HepG2 (cell line): Measurements from ENCODE around the gene CTTNBP2NL. TPM values are rescaled to one million over a fixed set of nuclear protein-coding genes. Genes with fewer than 3 reads are reported as not detected.

Experiments used
- ATAC-seq: fragments of 200-7000 bp; cut with Tn5 transposase; 3 replicates; pipeline ENCODE4 v1.9.1; 2020; ENCODE audit warnings: mild to moderate bottlenecking, moderate library complexity
- BruUV-seq: library from RNA; stranded (reverse); fragments of 400-500 nt; replicated peaks from 2 replicates; lab custom pipeline; 2021; lab: Mats Ljungman, UMichigan
- CTCF ChIA-PET: fragments of 300-600 bp; formaldehyde crosslinking; extraction: SDS; loops from one replicate; lab custom pipeline; 2021; ENCODE audit warnings: low total read pairs, inconsistent platforms, low intra/inter-chr PET ratio; lab: Yijun Ruan, JAX
- POLR2A ChIA-PET: fragments of 350-600 bp; sonication (Branson Sonifier 250); formaldehyde crosslinking; loops from one replicate; lab custom pipeline; 2020; ENCODE audit warnings: antibody characterized with exemption, inconsistent platforms; lab: Yijun Ruan, JAX
- DNase-seq: peaks from one replicate; pipeline ENCODE4 v3.0.0-alpha.2; 2015; ENCODE audit warnings: low spot score
- FAIRE-seq: peaks from 3 replicates; lab custom pipeline; 2011; peaks lifted over from hg19 to GRCh38; lab: Jason Lieb, UNC
- H2AFZ ChIP-seq: one replicate; pipeline ENCODE4 v1.6.1; 2011; ENCODE audit warnings: low read length, inconsistent platforms
- H3K27ac ChIP-seq: fragments of 300-600 bp; 3 replicates; pipeline ENCODE4 v1.8.0; 2011; ENCODE audit warnings: mixed run types, mild to moderate bottlenecking, mixed read lengths, low read length, inconsistent platforms; ENCODE audit not compliant: insufficient read depth; ENCODE audit errors: extremely low read length
- H3K27me3 ChIP-seq, 2 experiments: fragments of 200-600 bp in 1 of 2; 2 replicates in 1 of 2; 3 replicates in 1 of 2; pipeline versions ENCODE4 v1.6.0 to v1.8.0; 2011; ENCODE audit warnings: low read length in 2 of 2, mild to moderate bottlenecking in 2 of 2, moderate library complexity in 2 of 2, inconsistent platforms in 1 of 2; ENCODE audit not compliant: insufficient read depth in 2 of 2, control insufficient read depth in 1 of 2
- H3K36me3 ChIP-seq, 2 experiments: fragments of 200-600 bp in 1 of 2; replicated peaks in 1 of 2; 2 replicates in 1 of 2; 3 replicates in 1 of 2; pipeline versions ENCODE4 v1.5.1 to v1.8.0; 2011; ENCODE audit warnings: low read length in 2 of 2, inconsistent platforms in 1 of 2; ENCODE audit not compliant: insufficient read depth in 2 of 2, control insufficient read depth in 1 of 2
- H3K4me1 ChIP-seq: 2 replicates; pipeline ENCODE4 v1.5.1; 2012; ENCODE audit warnings: low read length, inconsistent platforms; ENCODE audit not compliant: insufficient read depth
- H3K4me2 ChIP-seq: 2 replicates; pipeline ENCODE4 v1.6.0; 2011; ENCODE audit warnings: low read depth, low read length, inconsistent platforms
- H3K4me3 ChIP-seq, 3 experiments: fragments of 200-600 bp in 1 of 3; sonication (generic), shearing (Covaris generic) in 1 of 3; replicated peaks in 1 of 3; 2 replicates each; pipeline ENCODE4 v1.5.1; 2011 to 2016; ENCODE audit warnings: low read length in 3 of 3, inconsistent platforms in 2 of 3, low read depth in 2 of 3, mild to moderate bottlenecking in 2 of 3, control low read depth in 1 of 3, mixed read lengths in 1 of 3; ENCODE audit not compliant: insufficient read depth in 1 of 3
- H3K79me2 ChIP-seq: one replicate; pipeline ENCODE4 v1.6.1; 2011; ENCODE audit warnings: low read length, inconsistent platforms; ENCODE audit not compliant: insufficient read depth
- H3K9ac ChIP-seq: 2 replicates; pipeline ENCODE4 v1.6.0; 2011; ENCODE audit warnings: mild to moderate bottlenecking, low read depth, low read length, inconsistent platforms; ENCODE audit not compliant: insufficient read depth
- H3K9me3 ChIP-seq: 2 replicates; pipeline ENCODE4 v1.5.1; 2012; ENCODE audit warnings: mild to moderate bottlenecking, low read length
- H4K20me1 ChIP-seq: 2 replicates; pipeline ENCODE4 v1.6.0; 2011; ENCODE audit warnings: inconsistent platforms, mild to moderate bottlenecking, low read length, moderate library complexity; ENCODE audit not compliant: insufficient read depth
- ARNTL ChIP-seq: sonication (generic); formaldehyde crosslinking; IDR thresholded peaks from 2 replicates; pipeline ENCODE4 v1.4.0; 2020; ENCODE audit warnings: mild to moderate bottlenecking, missing genetic modification reagents
- ETV6 ChIP-seq: sonication (generic); formaldehyde crosslinking; conservative IDR thresholded peaks from 2 replicates; pipeline ENCODE4 v1.4.0; 2020; ENCODE audit warnings: missing genetic modification reagents
- HDAC2 ChIP-seq: sonication (generic); formaldehyde crosslinking; IDR thresholded peaks from 2 replicates; pipeline ENCODE4 v1.4.0; 2020; ENCODE audit warnings: missing genetic modification reagents
- HMGA1 ChIP-seq: sonication (generic); formaldehyde crosslinking; conservative IDR thresholded peaks from 2 replicates; pipeline ENCODE4 v1.4.0; 2020; ENCODE audit warnings: missing genetic modification reagents
- MNT ChIP-seq: fragments of 450-650 bp; IDR thresholded peaks from 2 replicates; pipeline ENCODE4 v1.6.1; 2016
- RARG ChIP-seq: sonication (generic); formaldehyde crosslinking; IDR thresholded peaks from 2 replicates; pipeline ENCODE4 v1.4.0; 2020; ENCODE audit warnings: low read depth, mild to moderate bottlenecking, missing genetic modification reagents
- SPEN ChIP-seq: sonication (generic); formaldehyde crosslinking; IDR thresholded peaks from 2 replicates; pipeline ENCODE4 v1.5.1; 2020; ENCODE audit warnings: low read depth, mild to moderate bottlenecking, missing genetic modification reagents
- SRF ChIP-seq: IDR thresholded peaks from 2 replicates; pipeline ENCODE4 v1.6.1; 2011; ENCODE audit warnings: mild to moderate bottlenecking, low read depth, low read length, moderate library complexity
- TEF ChIP-seq: sonication (generic); formaldehyde crosslinking; IDR thresholded peaks from 2 replicates; pipeline ENCODE4 v1.5.0; 2020; ENCODE audit warnings: missing genetic modification reagents
- TOPORS ChIP-seq: sonication (generic); formaldehyde crosslinking; IDR thresholded peaks from 2 replicates; pipeline ENCODE4 v1.8.0; 2023; ENCODE audit warnings: mild to moderate bottlenecking, missing genetic modification reagents
- ZFP37 ChIP-seq: sonication (generic); formaldehyde crosslinking; IDR thresholded peaks from 2 replicates; pipeline ENCODE4 v1.4.0; 2020; ENCODE audit warnings: missing genetic modification reagents, borderline replicate concordance
- ZFP62 ChIP-seq: sonication (generic); formaldehyde crosslinking; IDR thresholded peaks from 2 replicates; pipeline ENCODE4 v1.4.0; 2020; ENCODE audit warnings: missing genetic modification reagents
- ZNF205 ChIP-seq: IDR thresholded peaks from 2 replicates; pipeline ENCODE4 v1.6.1; 2018; ENCODE audit warnings: missing biosample characterization, missing genetic modification reagents
- ZNF703 ChIP-seq: sonication (generic); formaldehyde crosslinking; IDR thresholded peaks from 2 replicates; pipeline ENCODE4 v1.5.1; 2020; ENCODE audit warnings: missing genetic modification reagents, mild to moderate bottlenecking, moderate library complexity, borderline replicate concordance
- ZNF788 ChIP-seq: sonication (generic); formaldehyde crosslinking; IDR thresholded peaks from 2 replicates; pipeline ENCODE4 v1.5.0; 2020; ENCODE audit warnings: mild to moderate bottlenecking, missing genetic modification reagents, borderline replicate concordance
- WGBS: methylation state at CpG from one replicate; pipeline ENCODE4 v1.1.6; 2017; ENCODE audit warnings: low lambda C conversion rate; 5-methylcytosine and 5-hydroxymethylcytosine counted together
- in situ Hi-C: cut with HindIII; loops from 2 replicates; pipeline ENCODE4 v1.10.0; 2017; ENCODE audit warnings: low pct_unique_long_range_greater_than_20kb; ENCODE audit not compliant: extremely low pct_ligation_motif_present
- intact Hi-C: fragments of 100-400 bp; cut with micrococcal nuclease; formaldehyde crosslinking; loops from one replicate; pipeline ENCODE4 v1.10.0; 2022; ENCODE audit not compliant: unreplicated experiment
- polyA plus RNA-seq, 8 experiments: library from polyadenylated mRNA; depleted of rRNA in 3 of 8; stranded (reverse) in 7 of 8; unstranded in 1 of 8; fragments of >200 nt; fragmentation: Illumina TruSeq in 4 of 8; extraction: Trizol in 4 of 8; gene quantifications; 2 replicates each; pipeline versions ENCODE4 v1.2.1 to v1.2.3, GENCODE V29; 2011 to 2016; ENCODE audit warnings: low read depth in 4 of 8, missing spikeins in 1 of 8, mixed read lengths in 1 of 8; ENCODE audit not compliant: insufficient read depth in 1 of 8
- total RNA-seq, 5 experiments: library from RNA; depleted of rRNA; stranded (reverse); fragments of >200 nt; fragmentation: Illumina TruSeq; extraction: Trizol; gene quantifications; 2 replicates each; pipeline ENCODE4 v1.2.3, GENCODE V29; 2016; ENCODE audit warnings: low read depth in 1 of 5

The CTTNBP2NL gene
- total and polyA plus RNA-seq, 2 of the 13 experiments (the other 11 are each of a cell fraction or from before 2014, with no cell fraction given), result 2.1 to 4.1 TPM

- Histone ChIP-seq H3K9me3 (no peaks in the 10 kb centered on the region), H4K20me1 (no peaks in the 10 kb centered on the region; the same call in 1 of the 2 replicates), H3K4me2 (no peak overlapping the region), H2AFZ (no peak overlapping the region), H3K9ac (no peak overlapping the region), H3K36me3 (no peaks in the 10 kb centered on the region), H3K27ac (no peak overlapping the region), H3K4me1 (peaks cover 16% of the 10 kb centered on the region), H3K4me3 (no peak overlapping the region), H3K27me3 (peaks cover 0 to 3% of the 10 kb centered on the region in 2 experiments; a peak in 1 of 5 replicates), H3K79me2 (no peaks in the 10 kb centered on the region)
- TF ChIP-seq ZFP37 (no peak), HDAC2 (CRISPR knock-in tag) (no peak), TOPORS (CRISPR knock-in tag) (no peak), ZNF205 (CRISPR knock-in tag) (no peak), ZNF788 (CRISPR knock-in tag) (no peak)
- no peak for ATAC-seq
- intact Hi-C loops, result no loop called here
- POLR2A ChIA-PET, result no interaction called here
- DNase-seq, result no peak
- no peak for FAIRE-seq
- no TSS peak for BruUV-seq
- CTCF ChIA-PET, result no interaction called here
- WGBS, result 29% methylated on average over 2 of the region's 2 CpGs
- in situ Hi-C loops, result no loop called here
Measured at GRCh38 chr1:112363636-112364035, 32.4 kb upstream of the CTTNBP2NL start.

- 4% methylated on average over 3 of the region's 3 CpGs for WGBS
- Histone ChIP-seq H3K27me3 (peaks cover 0 to 3% of the 10 kb centered on the region in 2 experiments; a peak in 1 of 5 replicates), H3K27ac (no peak overlapping the region), H3K4me3 (no peak overlapping the region), H3K79me2 (no peaks in the 10 kb centered on the region), H3K4me1 (no peaks in the 10 kb centered on the region), H3K4me2 (no peak overlapping the region), H4K20me1 (no peaks in the 10 kb centered on the region; the same call in 1 of the 2 replicates), H3K9ac (no peak overlapping the region), H2AFZ (no peak overlapping the region), H3K36me3 (no peaks in the 10 kb centered on the region), H3K9me3 (no peaks in the 10 kb centered on the region)
- ChIA-PET CTCF (no interaction called here), POLR2A (no interaction called here)
- in situ Hi-C loops (no loop called here), intact Hi-C loops (no loop called here)
- DNase-seq (no peak), FAIRE-seq (no peak), ATAC-seq (no peak)
- no TSS peak for BruUV-seq
- TF ChIP-seq TEF (CRISPR knock-in tag) (no peak), HMGA1 (no peak), MNT (no peak), ZFP62 (no peak), ZNF703 (no peak), SRF (no peak), SPEN (no peak), ARNTL (CRISPR knock-in tag) (no peak), RARG (no peak), ETV6 (CRISPR knock-in tag) (no peak)
Measured at GRCh38 chr1:112368198-112368597, 27.8 kb upstream of the CTTNBP2NL start.
